WI38 (cell line): ENCODE measurements around the gene SLC30A9.

ENCODE experiments used
- H3K4me3 ChIP-seq: 2 replicates; pipeline ENCODE4 v1.5.1; 2011; ENCODE audit warnings: low read depth, mild to moderate bottlenecking, control low read depth, low read length
- TF ChIP-seq, protein P1 (sequence below): IDR thresholded peaks from 2 replicates; pipeline ENCODE4 v1.5.1; 2012; ENCODE audit warnings: low read depth, mild to moderate bottlenecking, control low read depth, low read length

The SLC30A9 gene

DNA sequence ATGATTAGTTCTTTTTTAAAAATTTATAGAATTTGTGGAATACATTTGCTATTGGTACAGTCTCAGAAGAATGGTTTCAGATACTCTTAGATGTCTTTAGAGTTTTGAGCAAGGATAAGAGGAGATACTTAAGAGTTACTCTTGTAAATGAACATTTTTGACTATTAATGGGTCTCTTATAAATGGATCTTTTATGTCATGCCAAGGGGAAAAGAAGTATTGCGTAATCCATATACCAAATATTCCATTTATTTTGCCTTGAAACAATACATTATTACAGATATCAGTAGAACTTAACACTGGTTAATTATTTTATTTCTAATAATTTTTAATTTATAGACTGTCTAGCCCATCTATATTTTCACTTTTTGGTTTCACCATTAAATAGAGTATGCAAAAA, 25.9 kb upstream of the SLC30A9 start:
- TF ChIP-seq, protein P1, sequence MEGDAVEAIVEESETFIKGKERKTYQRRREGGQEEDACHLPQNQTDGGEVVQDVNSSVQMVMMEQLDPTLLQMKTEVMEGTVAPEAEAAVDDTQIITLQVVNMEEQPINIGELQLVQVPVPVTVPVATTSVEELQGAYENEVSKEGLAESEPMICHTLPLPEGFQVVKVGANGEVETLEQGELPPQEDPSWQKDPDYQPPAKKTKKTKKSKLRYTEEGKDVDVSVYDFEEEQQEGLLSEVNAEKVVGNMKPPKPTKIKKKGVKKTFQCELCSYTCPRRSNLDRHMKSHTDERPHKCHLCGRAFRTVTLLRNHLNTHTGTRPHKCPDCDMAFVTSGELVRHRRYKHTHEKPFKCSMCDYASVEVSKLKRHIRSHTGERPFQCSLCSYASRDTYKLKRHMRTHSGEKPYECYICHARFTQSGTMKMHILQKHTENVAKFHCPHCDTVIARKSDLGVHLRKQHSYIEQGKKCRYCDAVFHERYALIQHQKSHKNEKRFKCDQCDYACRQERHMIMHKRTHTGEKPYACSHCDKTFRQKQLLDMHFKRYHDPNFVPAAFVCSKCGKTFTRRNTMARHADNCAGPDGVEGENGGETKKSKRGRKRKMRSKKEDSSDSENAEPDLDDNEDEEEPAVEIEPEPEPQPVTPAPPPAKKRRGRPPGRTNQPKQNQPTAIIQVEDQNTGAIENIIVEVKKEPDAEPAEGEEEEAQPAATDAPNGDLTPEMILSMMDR: no peak
- H3K4me3 ChIP-seq: no peak overlapping the region

DNA sequence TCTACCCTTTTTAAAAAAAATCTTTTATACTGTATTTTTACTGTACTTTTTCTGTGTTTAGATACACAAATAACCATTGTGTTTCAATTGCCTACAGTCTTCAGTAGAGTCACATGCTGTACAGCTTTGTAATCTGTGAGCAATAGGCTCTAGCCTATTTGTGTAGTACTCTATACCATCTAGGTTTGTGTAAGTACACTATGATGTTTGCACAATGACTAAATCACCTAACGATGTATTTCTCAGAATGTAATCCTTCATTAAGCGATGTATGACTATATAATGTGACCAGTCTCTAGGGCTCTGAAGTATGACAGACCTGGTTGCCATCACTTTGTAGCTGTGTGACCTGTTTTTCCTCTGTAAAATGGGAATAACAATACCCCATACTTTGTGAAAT, 22.9 kb upstream of the SLC30A9 start:
- TF ChIP-seq, protein P1: no peak
- no peak overlapping the region for H3K4me3 ChIP-seq

DNA sequence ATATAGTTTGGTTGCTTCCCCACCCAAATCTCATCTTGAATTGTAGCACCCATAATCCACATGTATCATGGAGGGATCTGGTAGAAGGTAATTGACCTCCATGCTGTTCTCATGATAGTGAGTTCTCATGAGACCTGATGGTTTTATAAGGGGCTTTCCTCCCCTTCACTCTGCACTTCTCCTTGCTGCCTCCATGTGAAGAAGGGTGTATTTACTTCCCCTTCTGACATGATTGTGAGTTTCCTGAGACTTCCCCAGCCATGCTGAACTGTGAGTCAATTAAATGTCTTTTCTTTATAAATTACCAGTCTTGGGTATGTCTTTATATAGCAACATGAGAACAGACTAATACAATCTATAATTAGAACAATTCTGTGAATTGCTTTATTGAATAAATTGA, 20.7 kb upstream of the SLC30A9 start:
- H3K4me3 ChIP-seq: no peak overlapping the region
- TF ChIP-seq, protein P1: no peak

DNA sequence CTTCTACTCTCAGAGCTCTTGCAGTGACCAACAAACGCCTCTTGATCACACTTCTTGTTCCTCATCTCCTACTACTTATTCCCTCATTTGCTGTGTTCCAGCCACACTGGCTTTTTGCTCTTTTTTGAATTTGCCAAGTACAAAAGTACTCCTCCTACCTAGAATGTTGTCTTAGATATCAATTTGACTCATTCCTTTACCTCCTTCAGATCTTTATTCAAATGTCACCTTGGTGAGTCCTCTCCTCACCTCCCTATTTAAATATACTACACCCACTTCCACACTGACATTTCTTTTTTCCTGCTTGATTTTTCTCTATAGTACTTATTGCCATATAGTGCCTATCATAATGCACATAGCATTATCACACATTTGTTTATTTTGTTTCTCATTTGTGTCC, 15.0 kb upstream of the SLC30A9 start:
- TF ChIP-seq, protein P1: no peak
- H3K4me3 ChIP-seq: no peak overlapping the region

DNA sequence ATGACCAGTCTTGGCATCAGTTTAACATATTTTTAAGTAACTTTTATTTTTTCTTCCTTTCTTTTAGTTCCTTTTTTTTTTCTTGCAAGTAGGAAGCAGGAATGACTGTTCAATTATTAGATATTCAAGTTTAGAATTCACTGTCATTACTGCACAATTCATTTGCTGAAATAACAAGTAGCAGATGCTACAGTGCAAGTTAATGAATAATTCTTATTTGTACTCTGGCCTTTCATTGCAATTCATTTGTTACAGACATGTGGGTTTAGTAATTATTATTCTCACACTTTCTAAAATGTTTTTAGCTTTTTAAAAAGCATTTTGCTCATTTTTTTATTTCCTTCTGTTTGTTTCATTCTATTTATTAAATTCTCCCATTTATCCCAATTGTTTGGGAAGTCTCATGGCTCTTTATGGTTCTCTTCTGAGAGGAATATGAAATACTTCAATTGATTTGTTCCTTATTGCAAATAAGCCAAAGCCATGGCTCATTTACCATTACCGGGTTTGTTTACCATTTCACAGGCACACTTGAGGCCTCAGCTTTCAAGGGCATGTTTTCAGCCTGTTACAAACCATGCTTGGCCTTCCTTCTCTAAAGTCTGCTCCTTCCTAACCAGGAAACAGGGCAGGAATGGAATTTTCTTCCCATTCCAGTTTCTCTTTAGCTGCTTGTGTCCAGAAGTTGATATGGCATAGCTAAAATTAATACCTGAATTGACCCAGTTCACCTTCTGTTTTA, 13.4 kb upstream of the SLC30A9 start:
- TF ChIP-seq, protein P1: no peak
- H3K4me3 ChIP-seq: no peak overlapping the region

DNA sequence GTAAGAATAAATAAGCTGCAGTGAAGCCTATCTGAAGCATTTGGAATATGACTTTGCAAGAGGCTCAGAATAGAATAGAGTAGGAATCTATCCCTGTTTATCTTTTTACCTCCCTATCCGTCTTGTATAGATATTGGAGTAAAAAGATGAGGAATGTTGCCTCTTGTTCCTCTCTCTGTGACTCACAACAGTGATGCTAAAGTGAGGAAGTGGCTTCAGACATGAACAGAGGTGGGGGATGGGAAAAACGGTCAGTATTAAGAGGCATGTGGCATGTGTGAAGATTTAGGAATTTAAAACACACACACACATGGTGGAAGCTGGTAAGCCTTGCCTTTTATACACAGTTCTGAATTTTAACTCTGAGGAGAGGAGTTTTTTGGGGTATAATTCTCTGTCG, 12.6 kb upstream of the SLC30A9 start:
- TF ChIP-seq, protein P1: no peak

DNA sequence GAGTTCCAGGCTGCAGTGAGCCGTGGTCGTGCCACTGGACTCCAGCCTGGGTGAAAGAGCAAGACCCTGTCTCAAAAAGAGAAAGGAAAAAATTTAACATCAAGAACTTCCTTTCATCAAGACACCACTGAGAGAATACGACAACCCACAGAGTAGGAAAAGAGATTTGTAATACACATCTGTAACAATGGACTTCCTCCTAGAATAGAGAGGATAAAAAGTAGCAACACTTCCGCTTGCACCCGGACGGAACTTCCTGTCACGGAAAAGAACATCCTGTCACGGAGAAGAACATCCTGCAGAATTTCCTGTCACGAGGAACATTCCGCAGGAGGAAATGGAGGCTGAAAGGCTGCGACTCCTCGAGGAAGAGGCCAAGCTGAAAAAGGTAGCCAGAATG, 8.9 kb upstream of the SLC30A9 start, which contains the start of gene DCAF4L1:
TSS of gene DCAF4L1 (plus strand) at position 301 of the 400 bp plus-strand sequence. CDS start at position 338, 37 bp downstream.
- TF ChIP-seq, protein P1: no peak
- no peak within 1 kb of the TSS for H3K4me3 ChIP-seq

More for the DNA sequence above, 12.6 kb upstream of the SLC30A9 start:
- H3K4me3 ChIP-seq: no peak overlapping the region
